T-helper 1 cell (primary cell): ENCODE results near the gene CSN3.
"Not testable (repeated sequence)": the region's sequence is repeated elsewhere in the genome, so short reads cannot be mapped to it uniquely, and the experiment has no call there.

ENCODE experiments used
- DNase-seq, 5 donors: peaks; one replicate each; pipeline ENCODE4 v3.0.0-alpha.2; 2012 to 2020
- total RNA-seq, 4 donors: gene quantifications; one replicate each; lab custom pipeline; 2026; lab: John Stamatoyannopoulos, UW

The CSN3 gene
- total RNA-seq = 0 reads per million in 4 donors

- not testable (repeated sequence) for DNase-seq
Observed at GRCh38 chr4:70242297-70242696, at the start of gene CSN3. CSN3 (plus strand) TSS chr4:70242597; CDS start chr4:70244820, 2,223 bp downstream.

- no peak for DNase-seq
Observed at GRCh38 chr4:70192895-70193294, 49.5 kb upstream of the CSN3 start.

- no peak for DNase-seq
Observed at GRCh38 chr4:70195425-70195824, 47.0 kb upstream of the CSN3 start, which contains the start of gene ODAM. ODAM (plus strand) TSS chr4:70195725; CDS start chr4:70196544, 819 bp downstream.

GRCh38 chr4:70196857-70197256, 45.5 kb upstream of the CSN3 start:
- DNase-seq = no peak

GRCh38 chr4:70197842-70198241, 44.6 kb upstream of the CSN3 start:
- no peak for DNase-seq

- no peak for DNase-seq
Observed at GRCh38 chr4:70203601-70204000, 38.8 kb upstream of the CSN3 start.

- DNase-seq = not testable (repeated sequence)
Observed at GRCh38 chr4:70212752-70213151, 29.6 kb upstream of the CSN3 start.

- DNase-seq = not testable (repeated sequence)
Observed at GRCh38 chr4:70216109-70216508, 26.3 kb upstream of the CSN3 start.

- DNase-seq = not testable (repeated sequence)
Observed at GRCh38 chr4:70216550-70216949, 25.8 kb upstream of the CSN3 start.

- not testable (repeated sequence) for DNase-seq
Observed at GRCh38 chr4:70221389-70221788, 21.0 kb upstream of the CSN3 start.

- DNase-seq = not testable (repeated sequence)
Observed at GRCh38 chr4:70221818-70222217, 20.6 kb upstream of the CSN3 start.

GRCh38 chr4:70225824-70226223, 16.6 kb upstream of the CSN3 start, which contains the start of gene FDCSP:
FDCSP (plus strand) TSS chr4:70226124; CDS start chr4:70231195, 5,071 bp downstream.
- no peak for DNase-seq

GRCh38 chr4:70236125-70236524, 6.3 kb upstream of the CSN3 start:
- no peak for DNase-seq

GRCh38 chr4:70239131-70239883, 3.1 kb upstream of the CSN3 start:
- no peak for DNase-seq

GRCh38 chr4:70239884-70240591, 2.4 kb upstream of the CSN3 start:
- DNase-seq = no peak

- no peak for DNase-seq
Observed at GRCh38 chr4:70243091-70243490, 694 bp downstream of the CSN3 start.

- DNase-seq = no peak
Observed at GRCh38 chr4:70251250-70251944, 9.0 kb downstream of the CSN3 start.

- no peak for DNase-seq
Observed at GRCh38 chr4:70251945-70252277, 9.5 kb downstream of the CSN3 start.

- DNase-seq = no peak
Observed at GRCh38 chr4:70269674-70270073, 27.3 kb downstream of the CSN3 start.

- DNase-seq = no peak
Observed at GRCh38 chr4:70277121-70277520, 34.7 kb downstream of the CSN3 start.

GRCh38 chr4:70280567-70280966, 38.2 kb downstream of the CSN3 start:
- DNase-seq = no peak

GRCh38 chr4:70288651-70289050, 46.3 kb downstream of the CSN3 start:
- DNase-seq = no peak

- no peak for DNase-seq
Observed at GRCh38 chr4:70291341-70291740, 48.9 kb downstream of the CSN3 start.
